H1 (cell line): ENCODE results near the gene SLC23A3. TPM values are rescaled to one million over a fixed set of nuclear protein-coding genes. Genes with fewer than 3 reads are reported as not detected.
A peak's percentile ranks its signal among the peaks of the same experiment; 100 is the strongest.

Source experiments
- BACH1 ChIP-seq: IDR thresholded peaks from 2 replicates; pipeline ENCODE4 v1.6.1; 2012; ENCODE audit warnings: low read length, improper control_type of control experiment
- BRCA1 ChIP-seq: IDR thresholded peaks from 2 replicates; pipeline ENCODE4 v1.6.1; 2012; ENCODE audit warnings: low read depth, low read length, improper control_type of control experiment
- CHD7 ChIP-seq: fragments of 300-600 bp; sonication (generic); IDR thresholded peaks from 2 replicates; pipeline ENCODE4 v1.7.1; 2012; ENCODE audit warnings: low read length, moderate library complexity, mild to moderate bottlenecking, inconsistent platforms; ENCODE audit not compliant: insufficient replicate concordance
- KDM4A ChIP-seq: IDR thresholded peaks from one replicate; pipeline ENCODE4 v1.7.1; 2012; ENCODE audit warnings: low read depth, mild to moderate bottlenecking, moderate library complexity, low read length, inconsistent platforms; ENCODE audit not compliant: severe bottlenecking
- MAFK ChIP-seq: IDR thresholded peaks from 2 replicates; pipeline ENCODE4 v1.6.1; 2012; ENCODE audit warnings: low read depth, mild to moderate bottlenecking, improper control_type of control experiment, low read length
- NANOG ChIP-seq: IDR thresholded peaks from 2 replicates; pipeline ENCODE4 v1.6.1; 2011; ENCODE audit warnings: low read length, low read depth, mild to moderate bottlenecking, inconsistent platforms; ENCODE audit not compliant: insufficient read depth, poor library complexity, severe bottlenecking
- POU5F1 ChIP-seq: IDR thresholded peaks from 2 replicates; pipeline ENCODE4 v1.6.1; 2011; ENCODE audit warnings: low read depth, mild to moderate bottlenecking, low read length, moderate library complexity
- SP2 ChIP-seq: IDR thresholded peaks from 2 replicates; pipeline ENCODE4 v1.6.1; 2012; ENCODE audit warnings: mild to moderate bottlenecking, low read length, inconsistent platforms
- TAF7 ChIP-seq: optimal IDR thresholded peaks from 2 replicates; pipeline ENCODE3; 2011; ENCODE audit warnings: low read depth, mild to moderate bottlenecking, inconsistent platforms, low read length, moderate library complexity, borderline replicate concordance
- polyA plus RNA-seq, 7 experiments: library from polyadenylated mRNA; depleted of rRNA in 3 of 7; stranded (reverse) in 5 of 7; unstranded in 2 of 7; fragments of >200 nt in 5 of 7; fragments of 200-250 nt in 2 of 7; gene quantifications; 1 replicate in 5 of 7; 2 replicates in 1 of 7; 4 replicates in 1 of 7; pipeline versions ENCODE4 v1.2.1 to v1.2.3, GENCODE V29; 2011 to 2013; ENCODE audit warnings: missing spikeins in 2 of 7, mixed read lengths in 2 of 7
- total RNA-seq: library from RNA; stranded (reverse); fragmentation: NEBNext Ultra II Directional; extraction: Animal tissue kit (Norgen Biotek cat#: 25700); gene quantifications from 2 replicates; pipeline ENCODE4 v1.2.1, GENCODE V29; 2021

Gene SLC23A3
- total and polyA plus RNA-seq, 2 of the 8 experiments (the other 6 are each of a cell fraction or from before 2014, with no cell fraction given) = 0.35 to 0.84 TPM

GRCh38 chr2:219206328-219207133, 36.7 kb upstream of the SLC23A3 start, which contains the start of gene ZFAND2B (continued):
- TF ChIP-seq CHD7 (no peak), POU5F1 (no peak), NANOG (no peak), KDM4A (peak; percentile 65), SP2 (no peak), TAF7 (peak; percentile 73), MAFK (no peak), BACH1 (no peak), BRCA1 (no peak)
